BE2C (cell line): Measurements from ENCODE around the gene PMFBP1.

Experiments
- DNase-seq: peaks from one replicate; pipeline ENCODE4 v3.0.0-alpha.2; 2020
- H3K27me3 ChIP-seq: fragments of 250-450 bp; sonication (Bioruptor Pico); 2 replicates; pipeline ENCODE4 v1.5.1; 2020; ENCODE audit warnings: mild to moderate bottlenecking
- H3K36me3 ChIP-seq: fragments of 250-450 bp; sonication (Bioruptor Pico); 2 replicates; pipeline ENCODE4 v1.5.1; 2020; ENCODE audit warnings: mild to moderate bottlenecking
- H3K4me1 ChIP-seq: fragments of 250-450 bp; sonication (Bioruptor Pico); 2 replicates; pipeline ENCODE4 v1.5.1; 2020
- H3K4me3 ChIP-seq: 2 replicates; pipeline ENCODE4 v1.5.1; 2011; ENCODE audit warnings: low read depth, low read length
- H3K9me3 ChIP-seq: fragments of 250-450 bp; sonication (Bioruptor Pico); 2 replicates; pipeline ENCODE4 v1.5.1; 2020
- CTCF ChIP-seq: IDR thresholded peaks from 2 replicates; pipeline ENCODE4 v1.5.1; 2012; ENCODE audit warnings: mild to moderate bottlenecking, low read depth, low read length

The PMFBP1 gene

GRCh38 chr16:72105978-72106377, 66.0 kb downstream of the PMFBP1 start:
- Histone ChIP-seq H3K4me1 (no peaks in the 10 kb centered on the region), H3K9me3 (no peaks in the 10 kb centered on the region), H3K27me3 (no peaks in the 10 kb centered on the region), H3K36me3 (peaks cover 100% of the 10 kb centered on the region), H3K4me3 (no peak overlapping the region)
- no peak for DNase-seq
- TF ChIP-seq CTCF: no peak

GRCh38 chr16:72104905-72105304, 67.0 kb downstream of the PMFBP1 start:
- Histone ChIP-seq H3K4me1 (no peaks in the 10 kb centered on the region), H3K4me3 (no peak overlapping the region), H3K9me3 (no peaks in the 10 kb centered on the region), H3K36me3 (peaks cover 100% of the 10 kb centered on the region), H3K27me3 (no peaks in the 10 kb centered on the region)
- DNase-seq: no peak
- TF ChIP-seq CTCF: no peak

GRCh38 chr16:72101195-72101594, 70.8 kb downstream of the PMFBP1 start:
- Histone ChIP-seq H3K4me3 (no peak overlapping the region), H3K27me3 (no peaks in the 10 kb centered on the region), H3K36me3 (peaks cover 98% of the 10 kb centered on the region), H3K4me1 (no peaks in the 10 kb centered on the region), H3K9me3 (no peaks in the 10 kb centered on the region)
- no peak for TF ChIP-seq CTCF
- no peak for DNase-seq

- peak; percentile 70 for DNase-seq
- H3K36me3 ChIP-seq: peaks cover 82% of the 10 kb centered on the region
- H3K9me3 ChIP-seq: no peaks in the 10 kb centered on the region
These were observed 72.6 kb downstream of the PMFBP1 start for GRCh38 chr16:72099377-72099818.

GRCh38 chr16:72098936-72099335, 73.0 kb downstream of the PMFBP1 start:
- no peak overlapping the region for H3K4me3 ChIP-seq
- no peak for TF ChIP-seq CTCF
- H3K4me1 ChIP-seq: no peaks in the 10 kb centered on the region; the same call in 1 of the 2 replicates
- no peaks in the 10 kb centered on the region for H3K9me3 ChIP-seq
- no peaks in the 10 kb centered on the region for H3K27me3 ChIP-seq
- H3K36me3 ChIP-seq: peaks cover 77% of the 10 kb centered on the region
- DNase-seq: no peak

More at GRCh38 chr16:72099377-72099818, 72.6 kb downstream of the PMFBP1 start:
- TF ChIP-seq CTCF: peak; percentile 71
- no peak overlapping the region for H3K4me3 ChIP-seq
- H3K4me1 ChIP-seq: no peaks in the 10 kb centered on the region; the same call in 1 of the 2 replicates
- H3K27me3 ChIP-seq: no peaks in the 10 kb centered on the region

- Histone ChIP-seq H3K4me1 (no peaks in the 10 kb centered on the region; the same call in 1 of the 2 replicates), H3K4me3 (peak overlapping the region; percentile 98), H3K9me3 (no peaks in the 10 kb centered on the region), H3K27me3 (no peaks in the 10 kb centered on the region), H3K36me3 (peaks cover 38% of the 10 kb centered on the region)
- no peak for DNase-seq
- no peak for TF ChIP-seq CTCF
These were observed 77.7 kb downstream of the PMFBP1 start for GRCh38 chr16:72094266-72094610.
